Measurements from ENCODE around the gene RNF212.

Gene RNF212

GRCh38 chr4:1086011-1086410, 27.4 kb downstream of the RNF212 start:
- no peak for TF ChIP-seq CTCF (IDR thresholded peaks at IDR 0.05; ENCODE audit: low read depth, low read length, missing control alignments)
- DNase-seq (ENCODE audit: extremely low read depth, low read depth) = no peak
- H3K4me3 ChIP-seq (replicated peaks; ENCODE audit: low read depth, low read length) = no peak overlapping the region

- no peak for TF ChIP-seq CTCF (IDR thresholded peaks at IDR 0.05; ENCODE audit: low read depth, low read length, missing control alignments)
- no peak for DNase-seq (ENCODE audit: extremely low read depth, low read depth)
- no peak overlapping the region for H3K4me3 ChIP-seq (replicated peaks; ENCODE audit: low read depth, low read length)
Observed at GRCh38 chr4:1085404-1085799, 28.0 kb downstream of the RNF212 start.

GRCh38 chr4:1084796-1085403, 28.5 kb downstream of the RNF212 start:
- no peak for DNase-seq (ENCODE audit: extremely low read depth, low read depth)
- TF ChIP-seq CTCF (IDR thresholded peaks at IDR 0.05; ENCODE audit: low read depth, low read length, missing control alignments) = no peak
- H3K4me3 ChIP-seq (replicated peaks; ENCODE audit: low read depth, low read length) = no peak overlapping the region

GRCh38 chr4:1084394-1084793, 29.0 kb downstream of the RNF212 start:
- no peak for TF ChIP-seq CTCF (IDR thresholded peaks at IDR 0.05; ENCODE audit: low read depth, low read length, missing control alignments)
- no peak overlapping the region for H3K4me3 ChIP-seq (replicated peaks; ENCODE audit: low read depth, low read length)
- DNase-seq (ENCODE audit: extremely low read depth, low read depth) = no peak

GRCh38 chr4:1082215-1083182, 30.9 kb downstream of the RNF212 start:
- no peak for TF ChIP-seq CTCF (IDR thresholded peaks at IDR 0.05; ENCODE audit: low read depth, low read length, missing control alignments)
- no peak for DNase-seq (ENCODE audit: extremely low read depth, low read depth)
- H3K4me3 ChIP-seq (replicated peaks; ENCODE audit: low read depth, low read length) = no peak overlapping the region

- no peak for TF ChIP-seq CTCF (IDR thresholded peaks at IDR 0.05; ENCODE audit: low read depth, low read length, missing control alignments)
- no peak for DNase-seq (ENCODE audit: extremely low read depth, low read depth)
- no peak overlapping the region for H3K4me3 ChIP-seq (replicated peaks; ENCODE audit: low read depth, low read length)
Observed at GRCh38 chr4:1081689-1082040, 31.7 kb downstream of the RNF212 start.

Data from HFF-Myc (cell line).